HepG2 (cell line): ENCODE measurements around the gene FMNL2. TPM values are rescaled to one million over a fixed set of nuclear protein-coding genes. Genes with fewer than 3 reads are reported as not detected.

Experiments
- ATAC-seq: fragments of 200-7000 bp; cut with Tn5 transposase; 3 replicates; pipeline ENCODE4 v1.9.1; 2020; ENCODE audit warnings: mild to moderate bottlenecking, moderate library complexity
- BruUV-seq: library from RNA; stranded (reverse); fragments of 400-500 nt; replicated peaks from 2 replicates; lab custom pipeline; 2021; lab: Mats Ljungman, UMichigan
- CTCF ChIA-PET: fragments of 300-600 bp; formaldehyde crosslinking; extraction: SDS; loops from one replicate; lab custom pipeline; 2021; ENCODE audit warnings: low total read pairs, inconsistent platforms, low intra/inter-chr PET ratio; lab: Yijun Ruan, JAX
- POLR2A ChIA-PET: fragments of 350-600 bp; sonication (Branson Sonifier 250); formaldehyde crosslinking; loops from one replicate; lab custom pipeline; 2020; ENCODE audit warnings: antibody characterized with exemption, inconsistent platforms; lab: Yijun Ruan, JAX
- DNase-seq: peaks from one replicate; pipeline ENCODE4 v3.0.0-alpha.2; 2015; ENCODE audit warnings: low spot score
- FAIRE-seq: peaks from 3 replicates; lab custom pipeline; 2011; peaks lifted over from hg19 to GRCh38; lab: Jason Lieb, UNC
- H2AFZ ChIP-seq: one replicate; pipeline ENCODE4 v1.6.1; 2011; ENCODE audit warnings: low read length, inconsistent platforms
- H3K27ac ChIP-seq: fragments of 300-600 bp; 3 replicates; pipeline ENCODE4 v1.8.0; 2011; ENCODE audit warnings: mixed run types, mild to moderate bottlenecking, mixed read lengths, low read length, inconsistent platforms; ENCODE audit not compliant: insufficient read depth; ENCODE audit errors: extremely low read length
- H3K27me3 ChIP-seq, 2 experiments: fragments of 200-600 bp in 1 of 2; 2 replicates in 1 of 2; 3 replicates in 1 of 2; pipeline versions ENCODE4 v1.6.0 to v1.8.0; 2011; ENCODE audit warnings: low read length in 2 of 2, mild to moderate bottlenecking in 2 of 2, moderate library complexity in 2 of 2, inconsistent platforms in 1 of 2; ENCODE audit not compliant: insufficient read depth in 2 of 2, control insufficient read depth in 1 of 2
- H3K36me3 ChIP-seq, 2 experiments: fragments of 200-600 bp in 1 of 2; replicated peaks in 1 of 2; 2 replicates in 1 of 2; 3 replicates in 1 of 2; pipeline versions ENCODE4 v1.5.1 to v1.8.0; 2011; ENCODE audit warnings: low read length in 2 of 2, inconsistent platforms in 1 of 2; ENCODE audit not compliant: insufficient read depth in 2 of 2, control insufficient read depth in 1 of 2
- H3K4me1 ChIP-seq: 2 replicates; pipeline ENCODE4 v1.5.1; 2012; ENCODE audit warnings: low read length, inconsistent platforms; ENCODE audit not compliant: insufficient read depth
- H3K4me2 ChIP-seq: 2 replicates; pipeline ENCODE4 v1.6.0; 2011; ENCODE audit warnings: low read depth, low read length, inconsistent platforms
- H3K4me3 ChIP-seq, 3 experiments: fragments of 200-600 bp in 1 of 3; sonication (generic), shearing (Covaris generic) in 1 of 3; replicated peaks in 1 of 3; 2 replicates each; pipeline ENCODE4 v1.5.1; 2011 to 2016; ENCODE audit warnings: low read length in 3 of 3, inconsistent platforms in 2 of 3, low read depth in 2 of 3, mild to moderate bottlenecking in 2 of 3, control low read depth in 1 of 3, mixed read lengths in 1 of 3; ENCODE audit not compliant: insufficient read depth in 1 of 3
- H3K79me2 ChIP-seq: one replicate; pipeline ENCODE4 v1.6.1; 2011; ENCODE audit warnings: low read length, inconsistent platforms; ENCODE audit not compliant: insufficient read depth
- H3K9ac ChIP-seq: 2 replicates; pipeline ENCODE4 v1.6.0; 2011; ENCODE audit warnings: mild to moderate bottlenecking, low read depth, low read length, inconsistent platforms; ENCODE audit not compliant: insufficient read depth
- H3K9me3 ChIP-seq: 2 replicates; pipeline ENCODE4 v1.5.1; 2012; ENCODE audit warnings: mild to moderate bottlenecking, low read length
- H4K20me1 ChIP-seq: 2 replicates; pipeline ENCODE4 v1.6.0; 2011; ENCODE audit warnings: inconsistent platforms, mild to moderate bottlenecking, low read length, moderate library complexity; ENCODE audit not compliant: insufficient read depth
- AFF4 ChIP-seq: sonication (generic); formaldehyde crosslinking; IDR thresholded peaks from 2 replicates; pipeline ENCODE4 v1.4.0; 2020; ENCODE audit warnings: missing genetic modification reagents
- ATAD3A ChIP-seq: sonication (generic); formaldehyde crosslinking; IDR thresholded peaks from 2 replicates; pipeline ENCODE4 v1.4.0; 2020; ENCODE audit warnings: missing genetic modification reagents
- CCDC6 ChIP-seq: sonication (generic); formaldehyde crosslinking; IDR thresholded peaks from 2 replicates; pipeline ENCODE4 v1.8.1; 2022; ENCODE audit warnings: mild to moderate bottlenecking, missing genetic modification reagents, moderate library complexity
- KLF11 ChIP-seq: IDR thresholded peaks from 2 replicates; pipeline ENCODE4 v1.6.1; 2016; ENCODE audit warnings: missing compliant biosample characterization
- NFYC ChIP-seq: IDR thresholded peaks from 2 replicates; pipeline ENCODE4 v1.6.1; 2016; ENCODE audit warnings: missing genetic modification reagents, missing compliant biosample characterization
- PITX1 ChIP-seq: sonication (generic); formaldehyde crosslinking; IDR thresholded peaks from 2 replicates; pipeline ENCODE4 v1.5.1; 2020; ENCODE audit warnings: mild to moderate bottlenecking, missing genetic modification reagents
- RBM22 ChIP-seq: fragments of 200-400 bp; formaldehyde crosslinking; optimal IDR thresholded peaks from 2 replicates; pipeline ENCODE3; 2017; ENCODE audit warnings: mild to moderate bottlenecking, low read length, moderate library complexity
- RFX1 ChIP-seq: fragments of 450-650 bp; IDR thresholded peaks from 2 replicates; pipeline ENCODE4 v1.6.1; 2017
- SMAD3 ChIP-seq: sonication (generic); formaldehyde crosslinking; IDR thresholded peaks from 2 replicates; pipeline ENCODE4 v1.4.0; 2020; ENCODE audit warnings: missing genetic modification reagents
- ZNF292 ChIP-seq: sonication (generic); formaldehyde crosslinking; IDR thresholded peaks from 2 replicates; pipeline ENCODE4 v1.8.1; 2022; ENCODE audit warnings: mild to moderate bottlenecking, low read depth, missing genetic modification reagents, borderline replicate concordance
- ZNF547 ChIP-seq: sonication (generic); formaldehyde crosslinking; IDR thresholded peaks from 2 replicates; pipeline ENCODE4 v1.5.1; 2020; ENCODE audit warnings: mild to moderate bottlenecking, missing genetic modification reagents
- ZNF704 ChIP-seq: sonication (generic); formaldehyde crosslinking; IDR thresholded peaks from 2 replicates; pipeline ENCODE4 v1.8.1; 2023; ENCODE audit warnings: mild to moderate bottlenecking, inconsistent platforms, moderate library complexity, missing genetic modification reagents, borderline replicate concordance
- ZNF710 ChIP-seq: sonication (generic); formaldehyde crosslinking; IDR thresholded peaks from 2 replicates; pipeline ENCODE4 v1.5.0; 2020; ENCODE audit warnings: mild to moderate bottlenecking, missing genetic modification reagents, borderline replicate concordance
- ZNF781 ChIP-seq: sonication (generic); formaldehyde crosslinking; IDR thresholded peaks from 2 replicates; pipeline ENCODE4 v1.5.1; 2020; ENCODE audit warnings: borderline replicate concordance, mild to moderate bottlenecking, missing genetic modification reagents; ENCODE audit errors: not compliant biosample characterization
- WGBS: methylation state at CpG from one replicate; pipeline ENCODE4 v1.1.6; 2017; ENCODE audit warnings: low lambda C conversion rate; 5-methylcytosine and 5-hydroxymethylcytosine counted together
- in situ Hi-C: cut with HindIII; loops from 2 replicates; pipeline ENCODE4 v1.10.0; 2017; ENCODE audit warnings: low pct_unique_long_range_greater_than_20kb; ENCODE audit not compliant: extremely low pct_ligation_motif_present
- intact Hi-C: fragments of 100-400 bp; cut with micrococcal nuclease; formaldehyde crosslinking; loops from one replicate; pipeline ENCODE4 v1.10.0; 2022; ENCODE audit not compliant: unreplicated experiment
- polyA plus RNA-seq, 8 experiments: library from polyadenylated mRNA; depleted of rRNA in 3 of 8; stranded (reverse) in 7 of 8; unstranded in 1 of 8; fragments of >200 nt; fragmentation: Illumina TruSeq in 4 of 8; extraction: Trizol in 4 of 8; gene quantifications; 2 replicates each; pipeline versions ENCODE4 v1.2.1 to v1.2.3, GENCODE V29; 2011 to 2016; ENCODE audit warnings: low read depth in 4 of 8, missing spikeins in 1 of 8, mixed read lengths in 1 of 8; ENCODE audit not compliant: insufficient read depth in 1 of 8
- total RNA-seq, 5 experiments: library from RNA; depleted of rRNA; stranded (reverse); fragments of >200 nt; fragmentation: Illumina TruSeq; extraction: Trizol; gene quantifications; 2 replicates each; pipeline ENCODE4 v1.2.3, GENCODE V29; 2016; ENCODE audit warnings: low read depth in 1 of 5

The FMNL2 gene
- total and polyA plus RNA-seq, 2 of the 13 experiments (the other 11 are each of a cell fraction or from before 2014, with no cell fraction given), result 66.5 to 67.7 TPM

- in situ Hi-C loops (no loop called here), intact Hi-C loops (no loop called here)
- CTCF ChIA-PET, result no interaction called here
- no peak for DNase-seq
- Histone ChIP-seq H3K4me2 (no peak overlapping the region), H2AFZ (no peak overlapping the region), H3K9ac (no peak overlapping the region), H3K27ac (peak overlapping the region; percentile 35), H3K9me3 (no peaks in the 10 kb centered on the region), H3K27me3 (no peaks in the 10 kb centered on the region), H3K4me3 (no peak overlapping the region), H3K79me2 (peaks cover 99% of the 10 kb centered on the region), H4K20me1 (no peaks in the 10 kb centered on the region), H3K4me1 (peaks cover 82% of the 10 kb centered on the region), H3K36me3 (no peaks in the 10 kb centered on the region)
- TF ChIP-seq ZNF781 (CRISPR knock-in tag), result peak; percentile 13
- no peak for TF ChIP-seq AFF4 (CRISPR knock-in tag)
- TF ChIP-seq SMAD3 (CRISPR knock-in tag), result no peak
- TF ChIP-seq ZNF704 (CRISPR knock-in tag), result no peak
- no peak for TF ChIP-seq NFYC
- 0 out of 2 replicates have a peak, but pooled peaks have one; percentile 37 for TF ChIP-seq PITX1 (CRISPR knock-in tag)
- TF ChIP-seq RFX1, result no peak
- no peak for TF ChIP-seq KLF11
- TF ChIP-seq ZNF710 (CRISPR knock-in tag), result no peak
- TF ChIP-seq CCDC6 (CRISPR knock-in tag), result 0 out of 2 replicates have a peak, but pooled peaks have one; percentile 18
- TF ChIP-seq ZNF547, result no peak
- TF ChIP-seq ATAD3A, result no peak
- TF ChIP-seq RBM22, result peak; percentile 34
- 0 out of 2 replicates have a peak, but pooled peaks have one; percentile 19 for TF ChIP-seq ZNF292
- POLR2A ChIA-PET, result no interaction called here
- no peak for FAIRE-seq
- no TSS peak for BruUV-seq
- WGBS, result 99% methylated on average over 7 of the region's 7 CpGs
- ATAC-seq, result 0 out of 3 replicates have a peak, but pooled peaks have one; percentile 14
Measured at GRCh38 chr2:152464851-152465470, 130.0 kb downstream of the FMNL2 start.
